PC-9 (cell line): Measurements from ENCODE around the gene PLGLB2.
"Not testable (repeated sequence)": the region's sequence is repeated elsewhere in the genome, so short reads cannot be mapped to it uniquely, and the experiment has no call there.

Experiments used
- EZH2 ChIP-seq: fragments of 200-600 bp; sonication (generic); IDR thresholded peaks from 2 replicates; pipeline ENCODE4 v1.8.0; 2017; ENCODE audit warnings: antibody characterized with exemption, low read depth
- TF ChIP-seq, protein P1 (sequence below): fragments of 200-600 bp; sonication (generic); conservative IDR thresholded peaks from 2 replicates; pipeline ENCODE4 v1.6.1; 2017; ENCODE audit warnings: mixed run types, antibody characterized with exemption, mild to moderate bottlenecking, moderate library complexity

DNA sequence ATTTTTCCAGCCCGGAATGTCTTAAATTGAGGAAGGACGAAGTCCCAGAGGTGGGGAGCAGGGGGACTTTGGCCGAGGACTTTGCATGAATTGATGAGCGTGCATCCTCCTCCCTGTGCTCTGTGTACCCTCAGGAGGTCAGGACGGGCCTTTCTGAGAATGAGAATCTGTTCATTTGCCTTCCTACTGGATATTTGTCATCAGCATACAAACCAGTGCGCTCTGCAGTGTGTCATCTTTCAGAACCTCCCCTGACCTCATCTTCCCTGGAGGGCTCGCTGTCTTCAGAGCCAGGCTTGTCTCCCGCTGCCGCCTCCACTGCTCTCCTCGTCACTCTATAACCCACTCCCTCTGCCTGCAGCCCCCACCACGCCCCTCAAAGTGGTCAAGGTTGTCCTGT, 2.7 kb downstream of the PLGLB2 start:
- not testable (repeated sequence) for TF ChIP-seq EZH2
- TF ChIP-seq, protein P1, sequence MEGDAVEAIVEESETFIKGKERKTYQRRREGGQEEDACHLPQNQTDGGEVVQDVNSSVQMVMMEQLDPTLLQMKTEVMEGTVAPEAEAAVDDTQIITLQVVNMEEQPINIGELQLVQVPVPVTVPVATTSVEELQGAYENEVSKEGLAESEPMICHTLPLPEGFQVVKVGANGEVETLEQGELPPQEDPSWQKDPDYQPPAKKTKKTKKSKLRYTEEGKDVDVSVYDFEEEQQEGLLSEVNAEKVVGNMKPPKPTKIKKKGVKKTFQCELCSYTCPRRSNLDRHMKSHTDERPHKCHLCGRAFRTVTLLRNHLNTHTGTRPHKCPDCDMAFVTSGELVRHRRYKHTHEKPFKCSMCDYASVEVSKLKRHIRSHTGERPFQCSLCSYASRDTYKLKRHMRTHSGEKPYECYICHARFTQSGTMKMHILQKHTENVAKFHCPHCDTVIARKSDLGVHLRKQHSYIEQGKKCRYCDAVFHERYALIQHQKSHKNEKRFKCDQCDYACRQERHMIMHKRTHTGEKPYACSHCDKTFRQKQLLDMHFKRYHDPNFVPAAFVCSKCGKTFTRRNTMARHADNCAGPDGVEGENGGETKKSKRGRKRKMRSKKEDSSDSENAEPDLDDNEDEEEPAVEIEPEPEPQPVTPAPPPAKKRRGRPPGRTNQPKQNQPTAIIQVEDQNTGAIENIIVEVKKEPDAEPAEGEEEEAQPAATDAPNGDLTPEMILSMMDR, result not testable (repeated sequence)
